Astrocyte (in vitro differentiated cells and primary cell): Measurements from ENCODE around the gene TFG. TPM values are rescaled to one million over a fixed set of nuclear protein-coding genes. Genes with fewer than 3 reads are reported as not detected.
A peak's percentile ranks its signal among the peaks of the same experiment; 100 is the strongest.

Source experiments
- DNase-seq: peaks from one replicate; pipeline ENCODE4 v3.0.0-alpha.2; 2010; ENCODE audit warnings: low read depth
- FAIRE-seq: peaks from 2 replicates; lab custom pipeline; 2011; peaks lifted over from hg19 to GRCh38; lab: Jason Lieb, UNC
- H2AFZ ChIP-seq: 2 replicates; pipeline ENCODE4 v1.6.0; 2012; ENCODE audit warnings: low read depth, low read length, inconsistent platforms
- H3K27ac ChIP-seq: 2 replicates; pipeline ENCODE4 v1.5.1; 2011; ENCODE audit warnings: low read depth, low read length, inconsistent platforms
- H3K27me3 ChIP-seq: 2 replicates; pipeline ENCODE4 v1.6.0; 2011; ENCODE audit warnings: low read length, inconsistent platforms; ENCODE audit not compliant: insufficient read depth
- H3K36me3 ChIP-seq: 2 replicates; pipeline ENCODE4 v1.5.1; 2011; ENCODE audit warnings: low read length, inconsistent platforms; ENCODE audit not compliant: insufficient read depth
- H3K4me1 ChIP-seq: 2 replicates; pipeline ENCODE4 v1.5.1; 2011; ENCODE audit warnings: low read length, inconsistent platforms; ENCODE audit not compliant: insufficient read depth
- H3K4me2 ChIP-seq: 2 replicates; pipeline ENCODE4 v1.6.0; 2012; ENCODE audit warnings: low read length, inconsistent platforms
- H3K4me3 ChIP-seq: 2 replicates; pipeline ENCODE4 v1.5.1; 2011; ENCODE audit warnings: low read depth, mild to moderate bottlenecking, low read length, inconsistent platforms; ENCODE audit not compliant: insufficient read depth
- H3K79me2 ChIP-seq: 2 replicates; pipeline ENCODE4 v1.6.0; 2012; ENCODE audit warnings: mild to moderate bottlenecking, low read length, inconsistent platforms; ENCODE audit not compliant: insufficient read depth
- H3K9ac ChIP-seq: 2 replicates; pipeline ENCODE4 v1.6.0; 2012; ENCODE audit warnings: mild to moderate bottlenecking, low read length, inconsistent platforms
- H3K9me3 ChIP-seq: 2 replicates; pipeline ENCODE4 v1.5.1; 2012; ENCODE audit warnings: low read depth, mild to moderate bottlenecking, low read length, inconsistent platforms; ENCODE audit not compliant: insufficient read depth
- H4K20me1 ChIP-seq: 2 replicates; pipeline ENCODE4 v1.6.0; 2012; ENCODE audit warnings: low read length, inconsistent platforms; ENCODE audit not compliant: insufficient read depth
- H3K27ac Mint-ChIP-seq: one replicate; pipeline ENCODE4 v1.8.0; 2021; ENCODE audit warnings: mild to moderate bottlenecking, mixed read lengths; ENCODE audit not compliant: unreplicated experiment
- H3K27me3 Mint-ChIP-seq: one replicate; pipeline ENCODE4 v1.8.0; 2021; ENCODE audit warnings: low read depth, mixed read lengths; ENCODE audit not compliant: unreplicated experiment
- H3K36me3 Mint-ChIP-seq: one replicate; pipeline ENCODE4 v1.8.0; 2021; ENCODE audit warnings: low read depth, mixed read lengths; ENCODE audit not compliant: unreplicated experiment
- H3K4me1 Mint-ChIP-seq: one replicate; pipeline ENCODE4 v1.8.0; 2021; ENCODE audit warnings: low read depth, mixed read lengths; ENCODE audit not compliant: unreplicated experiment
- H3K4me3 Mint-ChIP-seq: one replicate; pipeline ENCODE4 v1.8.0; 2021; ENCODE audit warnings: mild to moderate bottlenecking, moderate library complexity, mixed read lengths; ENCODE audit not compliant: unreplicated experiment
- H3K9me3 Mint-ChIP-seq: one replicate; pipeline ENCODE4 v1.8.0; 2021; ENCODE audit warnings: mild to moderate bottlenecking, mixed read lengths; ENCODE audit not compliant: unreplicated experiment
- EZH2 ChIP-seq: IDR thresholded peaks from 2 replicates; pipeline ENCODE4 v1.6.1; 2012; ENCODE audit warnings: mild to moderate bottlenecking, low read length, inconsistent platforms; ENCODE audit not compliant: insufficient read depth
- total RNA-seq: library from RNA; stranded (reverse); gene quantifications from 2 replicates; pipeline ENCODE4 v1.2.1, GENCODE V29; 2021
- TF ChIP-seq, protein P1 (sequence below): IDR thresholded peaks from 2 replicates; pipeline ENCODE4 v1.5.1; 2011; ENCODE audit warnings: low read depth, mild to moderate bottlenecking, inconsistent platforms, low read length, moderate library complexity; ENCODE audit not compliant: insufficient read depth

The TFG gene
- total RNA-seq, 1 donor from 2014 or later: 155 TPM

- Histone ChIP-seq H3K9ac (no peak overlapping the region), H3K79me2 (peaks cover 92% of the 10 kb centered on the region), H2AFZ (no peak overlapping the region), H4K20me1 (peaks cover 64% of the 10 kb centered on the region), H3K4me1 (no peaks in the 10 kb centered on the region), H3K36me3 (peaks cover 54% of the 10 kb centered on the region), H3K4me2 (no peak overlapping the region), H3K9me3 (no peaks in the 10 kb centered on the region), H3K27ac (no peak overlapping the region), H3K27me3 (no peaks in the 10 kb centered on the region), H3K4me3 (no peak overlapping the region)
- no peak for TF ChIP-seq EZH2
- TF ChIP-seq, protein P1, sequence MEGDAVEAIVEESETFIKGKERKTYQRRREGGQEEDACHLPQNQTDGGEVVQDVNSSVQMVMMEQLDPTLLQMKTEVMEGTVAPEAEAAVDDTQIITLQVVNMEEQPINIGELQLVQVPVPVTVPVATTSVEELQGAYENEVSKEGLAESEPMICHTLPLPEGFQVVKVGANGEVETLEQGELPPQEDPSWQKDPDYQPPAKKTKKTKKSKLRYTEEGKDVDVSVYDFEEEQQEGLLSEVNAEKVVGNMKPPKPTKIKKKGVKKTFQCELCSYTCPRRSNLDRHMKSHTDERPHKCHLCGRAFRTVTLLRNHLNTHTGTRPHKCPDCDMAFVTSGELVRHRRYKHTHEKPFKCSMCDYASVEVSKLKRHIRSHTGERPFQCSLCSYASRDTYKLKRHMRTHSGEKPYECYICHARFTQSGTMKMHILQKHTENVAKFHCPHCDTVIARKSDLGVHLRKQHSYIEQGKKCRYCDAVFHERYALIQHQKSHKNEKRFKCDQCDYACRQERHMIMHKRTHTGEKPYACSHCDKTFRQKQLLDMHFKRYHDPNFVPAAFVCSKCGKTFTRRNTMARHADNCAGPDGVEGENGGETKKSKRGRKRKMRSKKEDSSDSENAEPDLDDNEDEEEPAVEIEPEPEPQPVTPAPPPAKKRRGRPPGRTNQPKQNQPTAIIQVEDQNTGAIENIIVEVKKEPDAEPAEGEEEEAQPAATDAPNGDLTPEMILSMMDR: no peak
- peaks cover 21% of the 10 kb centered on the region for H3K36me3 Mint-ChIP-seq
- no peaks in the 10 kb centered on the region for H3K9me3 Mint-ChIP-seq
- peaks cover 9% of the 10 kb centered on the region for H3K4me1 Mint-ChIP-seq
- FAIRE-seq (no peak), DNase-seq (no peak)
- H3K4me3 Mint-ChIP-seq: no peak overlapping the region
- H3K27ac Mint-ChIP-seq: peak overlapping the region; percentile 37
- H3K27me3 Mint-ChIP-seq: no peaks in the 10 kb centered on the region
Observed at GRCh38 chr3:100725935-100726513, 16.7 kb downstream of the TFG start.

DNA sequence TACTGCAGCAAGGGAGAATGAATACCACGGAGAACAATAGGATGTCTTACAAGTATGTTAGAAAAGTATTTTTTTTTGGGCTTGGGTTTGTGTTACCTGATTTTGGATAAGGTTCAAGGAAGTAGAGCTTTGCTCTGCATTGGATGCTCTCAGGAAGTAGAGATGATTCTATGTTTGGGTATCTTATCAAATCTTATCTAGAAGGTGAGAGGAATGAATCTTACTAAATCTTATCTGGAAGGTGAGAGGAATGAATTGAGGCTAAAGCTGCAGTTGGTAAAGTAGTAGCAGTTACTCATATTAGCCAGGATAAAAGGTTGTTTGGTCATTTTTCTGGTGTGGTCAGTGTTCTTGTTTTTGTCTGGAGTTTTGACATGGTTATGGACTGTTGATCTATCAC is 17.4 kb downstream of the TFG start:
- peaks cover 13% of the 10 kb centered on the region for H3K4me1 Mint-ChIP-seq
- no peak overlapping the region for H3K4me3 Mint-ChIP-seq
- TF ChIP-seq EZH2: no peak
- no peaks in the 10 kb centered on the region for H3K9me3 Mint-ChIP-seq
- Histone ChIP-seq H3K4me2 (no peak overlapping the region), H3K4me3 (no peak overlapping the region), H3K36me3 (peaks cover 52% of the 10 kb centered on the region), H3K4me1 (no peaks in the 10 kb centered on the region), H3K27ac (no peak overlapping the region), H3K9ac (no peak overlapping the region), H3K27me3 (no peaks in the 10 kb centered on the region), H3K9me3 (no peaks in the 10 kb centered on the region), H2AFZ (no peak overlapping the region), H4K20me1 (peaks cover 62% of the 10 kb centered on the region), H3K79me2 (peaks cover 92% of the 10 kb centered on the region)
- FAIRE-seq: no peak
- H3K36me3 Mint-ChIP-seq: peaks cover 18% of the 10 kb centered on the region
- H3K27ac Mint-ChIP-seq: peak overlapping the region; percentile 43
- H3K27me3 Mint-ChIP-seq: no peaks in the 10 kb centered on the region
- DNase-seq: no peak

DNA sequence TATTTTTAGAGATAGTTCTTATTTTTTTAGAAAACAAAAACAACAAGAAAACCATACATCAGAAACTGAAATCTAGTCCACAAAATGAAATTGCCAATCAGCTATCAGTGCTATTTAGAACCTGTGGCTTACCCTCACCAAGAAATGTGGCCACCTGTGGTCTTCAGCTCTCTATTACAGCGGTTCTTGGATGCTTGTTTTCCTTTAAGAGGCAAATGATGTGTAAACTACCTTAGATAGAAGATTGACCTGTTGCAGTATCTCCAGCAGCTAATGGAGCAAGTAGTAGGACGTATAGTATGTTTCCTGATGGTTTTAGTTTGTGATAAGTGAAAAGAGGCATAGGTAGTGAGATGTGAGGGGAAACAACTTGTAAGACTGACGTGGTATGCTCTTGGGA is 21.2 kb downstream of the TFG start:
- no peaks in the 10 kb centered on the region for H3K9me3 Mint-ChIP-seq
- Histone ChIP-seq H3K79me2 (peaks cover 96% of the 10 kb centered on the region), H3K36me3 (peaks cover 55% of the 10 kb centered on the region), H3K9ac (no peak overlapping the region), H3K27me3 (no peaks in the 10 kb centered on the region), H3K4me2 (no peak overlapping the region), H3K4me3 (no peak overlapping the region), H2AFZ (no peak overlapping the region), H3K4me1 (no peaks in the 10 kb centered on the region), H4K20me1 (peaks cover 72% of the 10 kb centered on the region), H3K9me3 (no peaks in the 10 kb centered on the region), H3K27ac (no peak overlapping the region)
- H3K4me1 Mint-ChIP-seq: peaks cover 26% of the 10 kb centered on the region
- H3K36me3 Mint-ChIP-seq: peaks cover 11% of the 10 kb centered on the region
- no peak overlapping the region for H3K27ac Mint-ChIP-seq
- FAIRE-seq: no peak
- no peak for TF ChIP-seq EZH2
- TF ChIP-seq, protein P1: no peak
- no peak for DNase-seq
- H3K4me3 Mint-ChIP-seq: no peak overlapping the region
- H3K27me3 Mint-ChIP-seq: no peaks in the 10 kb centered on the region
